Activated T-helper 1 cell treated with Interleukin-2 at 50 U/mL for 16 hours (primary cell): ENCODE data around the gene AQP1.

Experiments
- DNase-seq: peaks from one replicate; pipeline ENCODE4 v3.0.0-alpha.2; 2020; ENCODE audit warnings: low read depth

Gene AQP1

GRCh38 chr7:30921540-30922401 lies 10.1 kb downstream of the AQP1 start:
- no peak for DNase-seq

GRCh38 chr7:30922596-30922995 lies 10.9 kb downstream of the AQP1 start:
- no peak for DNase-seq

- no peak for DNase-seq
Measured at GRCh38 chr7:30923009-30923773, 11.5 kb downstream of the AQP1 start.

- DNase-seq, result no peak
Measured at GRCh38 chr7:30923774-30924413, 12.2 kb downstream of the AQP1 start.

- no peak for DNase-seq
Measured at GRCh38 chr7:30924624-30925023, 13.0 kb downstream of the AQP1 start.

- DNase-seq, result no peak
Measured at GRCh38 chr7:30925117-30925516, 13.5 kb downstream of the AQP1 start.

GRCh38 chr7:30925913-30926312 lies 14.3 kb downstream of the AQP1 start:
- no peak for DNase-seq

- DNase-seq, result no peak
Measured at GRCh38 chr7:30926313-30926712, 14.7 kb downstream of the AQP1 start.

- DNase-seq, result no peak
Measured at GRCh38 chr7:30927040-30927439, 15.4 kb downstream of the AQP1 start.

GRCh38 chr7:30927559-30927958 lies 15.9 kb downstream of the AQP1 start:
- DNase-seq, result no peak

- DNase-seq, result no peak
Measured at GRCh38 chr7:30928254-30928872, 16.7 kb downstream of the AQP1 start.

GRCh38 chr7:30929686-30930085 lies 18.0 kb downstream of the AQP1 start:
- DNase-seq, result no peak

GRCh38 chr7:30930621-30931020 lies 19.0 kb downstream of the AQP1 start:
- no peak for DNase-seq

GRCh38 chr7:30931161-30931928 lies 19.7 kb downstream of the AQP1 start:
- no peak for DNase-seq

- DNase-seq, result no peak
Measured at GRCh38 chr7:30931929-30932540, 20.4 kb downstream of the AQP1 start.

GRCh38 chr7:30932562-30932961 lies 20.9 kb downstream of the AQP1 start:
- no peak for DNase-seq

- DNase-seq, result no peak
Measured at GRCh38 chr7:30933124-30933974, 21.7 kb downstream of the AQP1 start.

GRCh38 chr7:30934225-30934624 lies 22.6 kb downstream of the AQP1 start:
- DNase-seq, result no peak

- DNase-seq, result no peak
Measured at GRCh38 chr7:30934732-30935568, 23.3 kb downstream of the AQP1 start.
